HepG2 (cell line): ENCODE data around the gene SAMD9L. TPM values are rescaled to one million over a fixed set of nuclear protein-coding genes. Genes with fewer than 3 reads are reported as not detected.
A peak's percentile ranks its signal among the peaks of the same experiment; 100 is the strongest.
"Not testable (repeated sequence)": the region's sequence is repeated elsewhere in the genome, so short reads cannot be mapped to it uniquely, and the experiment has no call there.

ENCODE experiments used
- ATAC-seq: fragments of 200-7000 bp; cut with Tn5 transposase; 3 replicates; pipeline ENCODE4 v1.9.1; 2020; ENCODE audit warnings: mild to moderate bottlenecking, moderate library complexity
- BruUV-seq: library from RNA; stranded (reverse); fragments of 400-500 nt; replicated peaks from 2 replicates; lab custom pipeline; 2021; lab: Mats Ljungman, UMichigan
- CTCF ChIA-PET: fragments of 300-600 bp; formaldehyde crosslinking; extraction: SDS; loops from one replicate; lab custom pipeline; 2021; ENCODE audit warnings: low total read pairs, inconsistent platforms, low intra/inter-chr PET ratio; lab: Yijun Ruan, JAX
- POLR2A ChIA-PET: fragments of 350-600 bp; sonication (Branson Sonifier 250); formaldehyde crosslinking; loops from one replicate; lab custom pipeline; 2020; ENCODE audit warnings: antibody characterized with exemption, inconsistent platforms; lab: Yijun Ruan, JAX
- DNase-seq: peaks from one replicate; pipeline ENCODE4 v3.0.0-alpha.2; 2015; ENCODE audit warnings: low spot score
- FAIRE-seq: peaks from 3 replicates; lab custom pipeline; 2011; peaks lifted over from hg19 to GRCh38; lab: Jason Lieb, UNC
- H2AFZ ChIP-seq: one replicate; pipeline ENCODE4 v1.6.1; 2011; ENCODE audit warnings: low read length, inconsistent platforms
- H3K27ac ChIP-seq: fragments of 300-600 bp; 3 replicates; pipeline ENCODE4 v1.8.0; 2011; ENCODE audit warnings: mixed run types, mild to moderate bottlenecking, mixed read lengths, low read length, inconsistent platforms; ENCODE audit not compliant: insufficient read depth; ENCODE audit errors: extremely low read length
- H3K27me3 ChIP-seq, 2 experiments: fragments of 200-600 bp in 1 of 2; 2 replicates in 1 of 2; 3 replicates in 1 of 2; pipeline versions ENCODE4 v1.6.0 to v1.8.0; 2011; ENCODE audit warnings: low read length in 2 of 2, mild to moderate bottlenecking in 2 of 2, moderate library complexity in 2 of 2, inconsistent platforms in 1 of 2; ENCODE audit not compliant: insufficient read depth in 2 of 2, control insufficient read depth in 1 of 2
- H3K36me3 ChIP-seq, 2 experiments: fragments of 200-600 bp in 1 of 2; replicated peaks in 1 of 2; 2 replicates in 1 of 2; 3 replicates in 1 of 2; pipeline versions ENCODE4 v1.5.1 to v1.8.0; 2011; ENCODE audit warnings: low read length in 2 of 2, inconsistent platforms in 1 of 2; ENCODE audit not compliant: insufficient read depth in 2 of 2, control insufficient read depth in 1 of 2
- H3K4me1 ChIP-seq: 2 replicates; pipeline ENCODE4 v1.5.1; 2012; ENCODE audit warnings: low read length, inconsistent platforms; ENCODE audit not compliant: insufficient read depth
- H3K4me2 ChIP-seq: 2 replicates; pipeline ENCODE4 v1.6.0; 2011; ENCODE audit warnings: low read depth, low read length, inconsistent platforms
- H3K4me3 ChIP-seq, 3 experiments: fragments of 200-600 bp in 1 of 3; sonication (generic), shearing (Covaris generic) in 1 of 3; replicated peaks in 1 of 3; 2 replicates each; pipeline ENCODE4 v1.5.1; 2011 to 2016; ENCODE audit warnings: low read length in 3 of 3, inconsistent platforms in 2 of 3, low read depth in 2 of 3, mild to moderate bottlenecking in 2 of 3, control low read depth in 1 of 3, mixed read lengths in 1 of 3; ENCODE audit not compliant: insufficient read depth in 1 of 3
- H3K79me2 ChIP-seq: one replicate; pipeline ENCODE4 v1.6.1; 2011; ENCODE audit warnings: low read length, inconsistent platforms; ENCODE audit not compliant: insufficient read depth
- H3K9ac ChIP-seq: 2 replicates; pipeline ENCODE4 v1.6.0; 2011; ENCODE audit warnings: mild to moderate bottlenecking, low read depth, low read length, inconsistent platforms; ENCODE audit not compliant: insufficient read depth
- H3K9me3 ChIP-seq: 2 replicates; pipeline ENCODE4 v1.5.1; 2012; ENCODE audit warnings: mild to moderate bottlenecking, low read length
- H4K20me1 ChIP-seq: 2 replicates; pipeline ENCODE4 v1.6.0; 2011; ENCODE audit warnings: inconsistent platforms, mild to moderate bottlenecking, low read length, moderate library complexity; ENCODE audit not compliant: insufficient read depth
- ATF7 ChIP-seq, 2 experiments: fragments of 450-650 bp in 1 of 2; sonication (generic) in 1 of 2; formaldehyde crosslinking in 1 of 2; IDR thresholded peaks; 2 replicates each; pipeline versions ENCODE4 v1.4.0 to v1.6.1; 2016 to 2020; ENCODE audit warnings: antibody characterized with exemption in 1 of 2, mild to moderate bottlenecking in 1 of 2, missing genetic modification reagents in 1 of 2
- CEBPB ChIP-seq: IDR thresholded peaks from 2 replicates; pipeline ENCODE4 v1.6.1; 2011; ENCODE audit warnings: low read depth, low read length, improper control_type of control experiment, borderline replicate concordance
- WGBS: methylation state at CpG from one replicate; pipeline ENCODE4 v1.1.6; 2017; ENCODE audit warnings: low lambda C conversion rate; 5-methylcytosine and 5-hydroxymethylcytosine counted together
- in situ Hi-C: cut with HindIII; loops from 2 replicates; pipeline ENCODE4 v1.10.0; 2017; ENCODE audit warnings: low pct_unique_long_range_greater_than_20kb; ENCODE audit not compliant: extremely low pct_ligation_motif_present
- intact Hi-C: fragments of 100-400 bp; cut with micrococcal nuclease; formaldehyde crosslinking; loops from one replicate; pipeline ENCODE4 v1.10.0; 2022; ENCODE audit not compliant: unreplicated experiment
- polyA plus RNA-seq, 8 experiments: library from polyadenylated mRNA; depleted of rRNA in 3 of 8; stranded (reverse) in 7 of 8; unstranded in 1 of 8; fragments of >200 nt; fragmentation: Illumina TruSeq in 4 of 8; extraction: Trizol in 4 of 8; gene quantifications; 2 replicates each; pipeline versions ENCODE4 v1.2.1 to v1.2.3, GENCODE V29; 2011 to 2016; ENCODE audit warnings: low read depth in 4 of 8, missing spikeins in 1 of 8, mixed read lengths in 1 of 8; ENCODE audit not compliant: insufficient read depth in 1 of 8
- total RNA-seq, 5 experiments: library from RNA; depleted of rRNA; stranded (reverse); fragments of >200 nt; fragmentation: Illumina TruSeq; extraction: Trizol; gene quantifications; 2 replicates each; pipeline ENCODE4 v1.2.3, GENCODE V29; 2016; ENCODE audit warnings: low read depth in 1 of 5

Gene SAMD9L
- total and polyA plus RNA-seq, 2 of the 13 experiments (the other 11 are each of a cell fraction or from before 2014, with no cell fraction given), result not detected

DNA sequence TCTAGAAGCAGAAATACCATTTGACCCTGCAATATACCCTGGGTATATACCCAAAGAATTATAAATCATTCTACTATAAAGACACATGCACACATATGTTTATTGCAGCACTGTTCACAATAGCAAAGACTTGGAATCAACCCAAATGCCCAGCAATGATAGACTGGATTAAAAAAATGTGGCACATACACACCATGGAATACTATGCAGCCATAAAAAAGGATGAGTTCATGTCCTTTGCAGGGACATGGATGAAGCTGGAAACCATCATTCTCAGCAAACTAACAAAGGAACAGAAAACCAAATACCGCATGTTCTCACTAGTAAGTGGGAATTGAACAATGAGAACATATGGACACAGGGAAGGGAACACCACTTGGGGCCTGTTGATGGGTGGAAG is 21.2 kb downstream of the SAMD9L start:
- CTCF ChIA-PET, H4K20me1 ChIP-seq, H3K4me1 ChIP-seq, H3K9me3 ChIP-seq, H2AFZ ChIP-seq, H3K4me2 ChIP-seq, POLR2A ChIA-PET, in situ Hi-C loops, FAIRE-seq, H3K27me3 ChIP-seq, ATAC-seq, H3K9ac ChIP-seq, H3K4me3 ChIP-seq, H3K36me3 ChIP-seq, H3K27ac ChIP-seq, DNase-seq, H3K79me2 ChIP-seq, intact Hi-C loops, BruUV-seq: not testable (repeated sequence)
- 0% methylated on average over 1 of the region's 1 CpG for WGBS

DNA sequence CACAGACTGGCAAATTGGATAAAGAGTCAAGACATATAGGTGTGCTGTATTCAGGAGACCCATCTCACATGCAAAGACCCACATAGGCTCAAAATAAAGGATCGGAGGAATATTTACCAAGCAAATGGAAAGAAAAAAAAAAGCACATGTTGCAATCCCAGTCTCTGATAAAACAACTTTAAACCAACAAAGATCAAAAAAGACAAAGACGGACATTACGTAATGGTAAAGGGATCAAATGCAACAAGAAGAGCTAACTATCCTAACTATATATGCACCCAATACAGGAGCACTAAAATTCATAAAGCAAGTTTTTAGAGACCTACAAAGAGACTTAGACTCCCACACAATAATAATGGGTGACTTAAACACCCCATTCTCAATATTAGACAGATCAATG is 24.7 kb downstream of the SAMD9L start:
- H3K27me3 ChIP-seq; BruUV-seq; FAIRE-seq; ATAC-seq; H3K79me2 ChIP-seq; H3K9ac ChIP-seq; in situ Hi-C loops; intact Hi-C loops; POLR2A ChIA-PET; H3K4me2 ChIP-seq; H3K27ac ChIP-seq; H2AFZ ChIP-seq; CTCF ChIA-PET; H3K4me1 ChIP-seq; H4K20me1 ChIP-seq; H3K4me3 ChIP-seq; H3K9me3 ChIP-seq; H3K36me3 ChIP-seq; TF ChIP-seq ATF7 (CRISPR knock-in tag; IDR thresholded peaks at IDR 0.05): not testable (repeated sequence)
- peak; percentile 53; the same call in 1 of the 2 replicates for TF ChIP-seq ATF7 (IDR thresholded peaks at IDR 0.05)
- TF ChIP-seq CEBPB, result peak; percentile 50
- peak; percentile 5 for DNase-seq
- 5% methylated on average over 3 of the region's 3 CpGs for WGBS
